Neural cell (in vitro differentiated cells): ENCODE results near the gene LRRC4B. TPM values are rescaled to one million over a fixed set of nuclear protein-coding genes. Genes with fewer than 3 reads are reported as not detected.
"Not testable (repeated sequence)": the region's sequence is repeated elsewhere in the genome, so short reads cannot be mapped to it uniquely, and the experiment has no call there.

Source experiments
- H2AFZ ChIP-seq: fragments of 200-600, 300-800 bp; sonication (generic), shearing (Covaris generic); 2 replicates; pipeline ENCODE4 v1.6.0; 2014; ENCODE audit warnings: low read depth, mild to moderate bottlenecking, antibody characterized with exemption, low read length, moderate library complexity
- H3F3A ChIP-seq: fragments of 200-600 bp; shearing (Covaris generic); 2 replicates; pipeline ENCODE4 v1.6.1; 2016; ENCODE audit warnings: mild to moderate bottlenecking, moderate library complexity, mixed read lengths, antibody characterized with exemption, low read length; ENCODE audit not compliant: insufficient read depth, poor library complexity, severe bottlenecking
- H3K27ac ChIP-seq: fragments of 200-600, 300-800 bp; sonication (generic), shearing (Covaris generic); 2 replicates; pipeline ENCODE4 v1.5.1; 2014; ENCODE audit warnings: mild to moderate bottlenecking, low read length, moderate library complexity
- H3K27me3 ChIP-seq: fragments of 300-800, 200-600 bp; sonication (generic), shearing (Covaris generic); 2 replicates; pipeline ENCODE4 v1.6.0; 2014; ENCODE audit warnings: mild to moderate bottlenecking, low read depth, low read length, moderate library complexity; ENCODE audit not compliant: insufficient read depth
- H3K36me3 ChIP-seq: fragments of 300-800, 200-600 bp; sonication (generic), shearing (Covaris generic); 2 replicates; pipeline ENCODE4 v1.5.1; 2014; ENCODE audit warnings: mild to moderate bottlenecking, antibody characterized with exemption, low read length, moderate library complexity; ENCODE audit not compliant: insufficient read depth
- H3K4me2 ChIP-seq: fragments of 300-800, 200-600 bp; sonication (generic), shearing (Covaris generic); 2 replicates; pipeline ENCODE4 v1.6.0; 2014; ENCODE audit warnings: mild to moderate bottlenecking, low read length
- H3K4me3 ChIP-seq: fragments of 300-800, 200-600 bp; sonication (generic), shearing (Covaris generic); 2 replicates; pipeline ENCODE4 v1.5.1; 2014; ENCODE audit warnings: mild to moderate bottlenecking, low read length, moderate library complexity
- H3K79me2 ChIP-seq: fragments of 200-600 bp; shearing (Covaris generic); replicated peaks from 2 replicates; pipeline ENCODE4 v1.6.0; 2014; ENCODE audit warnings: mild to moderate bottlenecking, low read length, moderate library complexity; ENCODE audit not compliant: insufficient read depth
- H3K9ac ChIP-seq: fragments of 300-800, 200-600 bp; sonication (generic), shearing (Covaris generic); 2 replicates; pipeline ENCODE4 v1.6.1; 2016; ENCODE audit warnings: mild to moderate bottlenecking, low read length, mixed read lengths
- H3K9me2 ChIP-seq: fragments of 200-600 bp; shearing (Covaris generic); 2 replicates; pipeline ENCODE4 v1.6.1; 2016; ENCODE audit warnings: mild to moderate bottlenecking, low read length, mixed read lengths; ENCODE audit not compliant: insufficient read depth
- H3K9me3 ChIP-seq: fragments of 200-600, 300-800 bp; sonication (generic), shearing (Covaris generic); 2 replicates; pipeline ENCODE4 v1.6.1; 2016; ENCODE audit warnings: mild to moderate bottlenecking, mixed run types, low read length, moderate library complexity, mixed read lengths
- H4K20me1 ChIP-seq: fragments of 200-600 bp; shearing (Covaris generic); 2 replicates; pipeline ENCODE4 v1.6.1; 2016; ENCODE audit warnings: mild to moderate bottlenecking, mixed run types; ENCODE audit not compliant: insufficient read depth
- EP300 ChIP-seq: fragments of 450-650 bp; conservative IDR thresholded peaks from 2 replicates; pipeline ENCODE4 v1.6.1; 2014; ENCODE audit warnings: antibody characterized with exemption, mild to moderate bottlenecking, moderate library complexity; ENCODE audit not compliant: poor library complexity, severe bottlenecking
- EZH2 ChIP-seq: fragments of 200-600, 300-800 bp; shearing (Covaris generic), sonication (generic); IDR thresholded peaks from 2 replicates; pipeline ENCODE4 v1.6.1; 2014; ENCODE audit warnings: antibody characterized with exemption, low read length, borderline replicate concordance, mild to moderate bottlenecking; ENCODE audit not compliant: insufficient read depth, poor library complexity, severe bottlenecking
- MXI1 ChIP-seq: fragments of 450-650 bp; conservative IDR thresholded peaks from 2 replicates; pipeline ENCODE4 v1.6.1; 2014; ENCODE audit warnings: antibody characterized with exemption, mild to moderate bottlenecking; ENCODE audit not compliant: poor library complexity, severe bottlenecking
- POLR2AphosphoS5 ChIP-seq: IDR thresholded peaks from 2 replicates; pipeline ENCODE4 v1.6.1; 2012
- RAD21 ChIP-seq: fragments of 450-650 bp; conservative IDR thresholded peaks from 2 replicates; pipeline ENCODE4 v1.6.1; 2014; ENCODE audit warnings: antibody characterized with exemption, mild to moderate bottlenecking, moderate library complexity
- SMC3 ChIP-seq: fragments of 450-650 bp; conservative IDR thresholded peaks from 2 replicates; pipeline ENCODE4 v1.6.1; 2014; ENCODE audit warnings: antibody characterized with exemption, mild to moderate bottlenecking, moderate library complexity; ENCODE audit not compliant: poor library complexity
- TAF1 ChIP-seq: IDR thresholded peaks from 2 replicates; pipeline ENCODE4 v1.6.1; 2012; ENCODE audit warnings: low read depth
- polyA plus RNA-seq: library from polyadenylated mRNA; depleted of rRNA; stranded (reverse); fragments of >200 nt; gene quantifications from 2 replicates; pipeline ENCODE4 v1.2.3, GENCODE V29; 2014
- TF ChIP-seq, protein P1 (sequence below): IDR thresholded peaks from 2 replicates; pipeline ENCODE4 v1.6.1; 2012; ENCODE audit warnings: borderline replicate concordance
- TF ChIP-seq, protein P2 (sequence below): fragments of 450-650 bp; IDR thresholded peaks from 2 replicates; pipeline ENCODE4 v1.5.1; 2014; ENCODE audit warnings: antibody characterized with exemption, mild to moderate bottlenecking, moderate library complexity; ENCODE audit not compliant: poor library complexity, severe bottlenecking

The LRRC4B gene
- polyA plus RNA-seq, 1 donor from 2014 or later: 83.1 TPM

DNA sequence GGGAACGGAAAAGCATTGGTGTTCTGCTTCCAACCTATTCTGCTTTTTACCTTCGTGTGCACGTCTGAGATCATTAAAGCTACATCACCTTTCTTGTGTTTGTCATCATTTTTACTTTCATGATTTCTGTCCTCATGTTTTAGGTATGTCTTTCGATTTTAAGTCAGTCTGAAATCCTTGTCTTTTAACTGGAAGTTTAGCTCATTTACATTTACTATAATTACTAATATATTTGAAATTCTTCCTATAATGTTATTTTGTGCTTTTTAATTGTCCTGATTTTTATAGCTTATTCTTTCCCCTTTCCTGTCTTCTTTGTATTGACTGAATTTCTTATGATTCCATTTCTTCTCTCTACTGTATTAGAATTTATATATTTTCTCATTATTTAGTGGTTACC is 35.3 kb downstream of the LRRC4B start:
- Histone ChIP-seq H3K27me3 (no peaks in the 10 kb centered on the region), H3F3A (no peaks in the 10 kb centered on the region), H3K27ac (no peak overlapping the region), H3K4me3 (no peak overlapping the region), H3K9me2 (no peaks in the 10 kb centered on the region), H3K79me2 (peaks cover 46% of the 10 kb centered on the region), H2AFZ (no peak overlapping the region), H3K9me3 (no peaks in the 10 kb centered on the region), H4K20me1 (no peaks in the 10 kb centered on the region), H3K9ac (no peak overlapping the region), H3K4me2 (no peak overlapping the region), H3K36me3 (peaks cover 7% of the 10 kb centered on the region)
- TF ChIP-seq, protein P1, sequence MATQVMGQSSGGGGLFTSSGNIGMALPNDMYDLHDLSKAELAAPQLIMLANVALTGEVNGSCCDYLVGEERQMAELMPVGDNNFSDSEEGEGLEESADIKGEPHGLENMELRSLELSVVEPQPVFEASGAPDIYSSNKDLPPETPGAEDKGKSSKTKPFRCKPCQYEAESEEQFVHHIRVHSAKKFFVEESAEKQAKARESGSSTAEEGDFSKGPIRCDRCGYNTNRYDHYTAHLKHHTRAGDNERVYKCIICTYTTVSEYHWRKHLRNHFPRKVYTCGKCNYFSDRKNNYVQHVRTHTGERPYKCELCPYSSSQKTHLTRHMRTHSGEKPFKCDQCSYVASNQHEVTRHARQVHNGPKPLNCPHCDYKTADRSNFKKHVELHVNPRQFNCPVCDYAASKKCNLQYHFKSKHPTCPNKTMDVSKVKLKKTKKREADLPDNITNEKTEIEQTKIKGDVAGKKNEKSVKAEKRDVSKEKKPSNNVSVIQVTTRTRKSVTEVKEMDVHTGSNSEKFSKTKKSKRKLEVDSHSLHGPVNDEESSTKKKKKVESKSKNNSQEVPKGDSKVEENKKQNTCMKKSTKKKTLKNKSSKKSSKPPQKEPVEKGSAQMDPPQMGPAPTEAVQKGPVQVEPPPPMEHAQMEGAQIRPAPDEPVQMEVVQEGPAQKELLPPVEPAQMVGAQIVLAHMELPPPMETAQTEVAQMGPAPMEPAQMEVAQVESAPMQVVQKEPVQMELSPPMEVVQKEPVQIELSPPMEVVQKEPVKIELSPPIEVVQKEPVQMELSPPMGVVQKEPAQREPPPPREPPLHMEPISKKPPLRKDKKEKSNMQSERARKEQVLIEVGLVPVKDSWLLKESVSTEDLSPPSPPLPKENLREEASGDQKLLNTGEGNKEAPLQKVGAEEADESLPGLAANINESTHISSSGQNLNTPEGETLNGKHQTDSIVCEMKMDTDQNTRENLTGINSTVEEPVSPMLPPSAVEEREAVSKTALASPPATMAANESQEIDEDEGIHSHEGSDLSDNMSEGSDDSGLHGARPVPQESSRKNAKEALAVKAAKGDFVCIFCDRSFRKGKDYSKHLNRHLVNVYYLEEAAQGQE: no peak
- no peak for TF ChIP-seq MXI1
- TF ChIP-seq, protein P2, sequence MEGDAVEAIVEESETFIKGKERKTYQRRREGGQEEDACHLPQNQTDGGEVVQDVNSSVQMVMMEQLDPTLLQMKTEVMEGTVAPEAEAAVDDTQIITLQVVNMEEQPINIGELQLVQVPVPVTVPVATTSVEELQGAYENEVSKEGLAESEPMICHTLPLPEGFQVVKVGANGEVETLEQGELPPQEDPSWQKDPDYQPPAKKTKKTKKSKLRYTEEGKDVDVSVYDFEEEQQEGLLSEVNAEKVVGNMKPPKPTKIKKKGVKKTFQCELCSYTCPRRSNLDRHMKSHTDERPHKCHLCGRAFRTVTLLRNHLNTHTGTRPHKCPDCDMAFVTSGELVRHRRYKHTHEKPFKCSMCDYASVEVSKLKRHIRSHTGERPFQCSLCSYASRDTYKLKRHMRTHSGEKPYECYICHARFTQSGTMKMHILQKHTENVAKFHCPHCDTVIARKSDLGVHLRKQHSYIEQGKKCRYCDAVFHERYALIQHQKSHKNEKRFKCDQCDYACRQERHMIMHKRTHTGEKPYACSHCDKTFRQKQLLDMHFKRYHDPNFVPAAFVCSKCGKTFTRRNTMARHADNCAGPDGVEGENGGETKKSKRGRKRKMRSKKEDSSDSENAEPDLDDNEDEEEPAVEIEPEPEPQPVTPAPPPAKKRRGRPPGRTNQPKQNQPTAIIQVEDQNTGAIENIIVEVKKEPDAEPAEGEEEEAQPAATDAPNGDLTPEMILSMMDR: no peak
- TF ChIP-seq EZH2: no peak
- no peak for TF ChIP-seq TAF1
- no peak for TF ChIP-seq POLR2AphosphoS5
- TF ChIP-seq EP300: no peak
- TF ChIP-seq RAD21: no peak
- TF ChIP-seq SMC3: no peak

GRCh38 chr19:50531171-50531612 is 37.0 kb downstream of the LRRC4B start:
- H3F3A ChIP-seq: no peaks in the 10 kb centered on the region
- H4K20me1 ChIP-seq: no peaks in the 10 kb centered on the region
- H3K4me2 ChIP-seq: no peak overlapping the region
- no peak overlapping the region for H2AFZ ChIP-seq
- peaks cover 34% of the 10 kb centered on the region for H3K79me2 ChIP-seq
- no peaks in the 10 kb centered on the region for H3K9me3 ChIP-seq
- no peaks in the 10 kb centered on the region for H3K9me2 ChIP-seq
- H3K36me3 ChIP-seq: peaks cover 7% of the 10 kb centered on the region
- no peak overlapping the region for H3K9ac ChIP-seq
- TF ChIP-seq EZH2: no peak
- no peak for TF ChIP-seq TAF1
- TF ChIP-seq MXI1: no peak
- TF ChIP-seq, protein P2: no peak
- TF ChIP-seq EP300: no peak
- TF ChIP-seq RAD21: no peak
- TF ChIP-seq POLR2AphosphoS5: no peak
- TF ChIP-seq, protein P1: no peak
- no peak for TF ChIP-seq SMC3
- H3K4me3 ChIP-seq: no peak overlapping the region
- no peaks in the 10 kb centered on the region for H3K27me3 ChIP-seq
- no peak overlapping the region for H3K27ac ChIP-seq

- not testable (repeated sequence) for H3K4me2 ChIP-seq, H3K36me3 ChIP-seq, H2AFZ ChIP-seq, H3K9ac ChIP-seq, H3K27ac ChIP-seq, H3F3A ChIP-seq, H4K20me1 ChIP-seq, H3K27me3 ChIP-seq, H3K9me3 ChIP-seq, H3K4me3 ChIP-seq, H3K9me2 ChIP-seq
- H3K79me2 ChIP-seq: peaks cover 12% of the 10 kb centered on the region
Measured at GRCh38 chr19:50528052-50528451, 40.2 kb downstream of the LRRC4B start.
